Tibial artery (tissue), 4 donors: ENCODE results near the gene ADM5.
A peak's percentile ranks its signal among the peaks of the same experiment; 100 is the strongest.

Source experiments
- DNase-seq, 2 donors: peaks; one replicate each; pipeline ENCODE4 v3.0.0-alpha.2; 2019
- H3K27ac ChIP-seq, 2 donors: fragments of 200-600 bp; sonication (generic) in 1 of 2; 1 replicate in 1 of 2; 2 replicates in 1 of 2; pipeline ENCODE4 v1.5.1; 2018 to 2019; ENCODE audit warnings: mild to moderate bottlenecking in 1 of 2
- H3K27me3 ChIP-seq, 2 donors: fragments of 200-600 bp; sonication (generic) in 1 of 2; one replicate each; pipeline versions ENCODE4 v1.5.1 to v1.6.0; 2016 to 2019
- H3K36me3 ChIP-seq, 3 donors: fragments of 200-600 bp; sonication (generic) in 2 of 3; one replicate each; pipeline ENCODE4 v1.5.1; 2016 to 2019; ENCODE audit warnings: mild to moderate bottlenecking in 2 of 3
- H3K4me1 ChIP-seq, 4 donors: fragments of 200-600 bp; sonication (generic) in 2 of 4; 1 replicate in 3 of 4; 2 replicates in 1 of 4; pipeline ENCODE4 v1.5.1; 2016 to 2019
- H3K4me3 ChIP-seq, 2 donors: fragments of 200-600 bp; sonication (generic) in 1 of 2; 1 replicate in 1 of 2; 2 replicates in 1 of 2; pipeline ENCODE4 v1.5.1; 2018 to 2019; ENCODE audit warnings: mild to moderate bottlenecking in 2 of 2
- H3K9me3 ChIP-seq, 3 donors: fragments of 200-600 bp; sonication (generic) in 1 of 3; one replicate each; pipeline ENCODE4 v1.5.1; 2016 to 2019
- intact Hi-C: fragments of 100-400 bp; cut with DNase I; formaldehyde crosslinking; loops from one replicate; pipeline ENCODE4 v1.15.0; 2023; ENCODE audit warnings: low total_unique reads
- TF ChIP-seq, protein P1 (sequence below), 2 experiments: fragments of 200-600 bp in 1 of 2; fragments of 450-650 bp in 1 of 2; IDR thresholded peaks; one replicate each; pipeline ENCODE4 v1.5.1; 2017 to 2019; ENCODE audit warnings: antibody characterized with exemption in 2 of 2, mild to moderate bottlenecking in 1 of 2, moderate library complexity in 1 of 2

Gene ADM5

DNA sequence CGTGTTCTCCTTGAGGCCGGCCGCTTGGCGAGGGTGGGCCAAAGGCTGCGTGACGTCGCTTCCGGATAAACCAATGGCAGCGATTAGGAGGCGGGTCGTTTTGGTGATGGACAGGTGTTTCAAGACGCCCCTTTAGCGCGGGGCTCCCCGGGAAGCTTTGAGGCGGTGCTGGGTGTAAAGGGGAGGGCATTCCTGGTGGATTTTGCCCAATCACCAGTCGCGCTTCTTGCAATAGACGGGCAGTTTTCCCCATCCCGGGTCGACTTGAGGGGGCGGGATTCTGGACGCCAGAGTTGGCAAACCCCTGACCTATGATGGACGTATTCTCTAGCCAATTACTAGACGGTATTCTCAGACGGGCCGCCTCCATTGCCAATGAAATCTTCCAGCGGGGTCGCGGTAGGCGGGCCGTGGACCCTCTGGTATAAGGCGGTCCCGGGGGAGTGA, 12.6 kb upstream of the ADM5 start:
- Histone ChIP-seq H3K9me3 (no peaks in the 10 kb centered on the region), H3K4me1 (peaks cover 6 to 55% (median 44%) of the 10 kb centered on the region in 4 donors), H3K27me3 (no peaks in the 10 kb centered on the region), H3K4me3 (peak overlapping the region; percentile 91 to 100), H3K27ac (peak overlapping the region; percentile 97 to 99), H3K36me3 (peaks cover 7 to 12% (median 8%) of the 10 kb centered on the region in 3 donors)
- TF ChIP-seq, protein P1, sequence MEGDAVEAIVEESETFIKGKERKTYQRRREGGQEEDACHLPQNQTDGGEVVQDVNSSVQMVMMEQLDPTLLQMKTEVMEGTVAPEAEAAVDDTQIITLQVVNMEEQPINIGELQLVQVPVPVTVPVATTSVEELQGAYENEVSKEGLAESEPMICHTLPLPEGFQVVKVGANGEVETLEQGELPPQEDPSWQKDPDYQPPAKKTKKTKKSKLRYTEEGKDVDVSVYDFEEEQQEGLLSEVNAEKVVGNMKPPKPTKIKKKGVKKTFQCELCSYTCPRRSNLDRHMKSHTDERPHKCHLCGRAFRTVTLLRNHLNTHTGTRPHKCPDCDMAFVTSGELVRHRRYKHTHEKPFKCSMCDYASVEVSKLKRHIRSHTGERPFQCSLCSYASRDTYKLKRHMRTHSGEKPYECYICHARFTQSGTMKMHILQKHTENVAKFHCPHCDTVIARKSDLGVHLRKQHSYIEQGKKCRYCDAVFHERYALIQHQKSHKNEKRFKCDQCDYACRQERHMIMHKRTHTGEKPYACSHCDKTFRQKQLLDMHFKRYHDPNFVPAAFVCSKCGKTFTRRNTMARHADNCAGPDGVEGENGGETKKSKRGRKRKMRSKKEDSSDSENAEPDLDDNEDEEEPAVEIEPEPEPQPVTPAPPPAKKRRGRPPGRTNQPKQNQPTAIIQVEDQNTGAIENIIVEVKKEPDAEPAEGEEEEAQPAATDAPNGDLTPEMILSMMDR (IDR thresholded peaks at IDR 0.05), result no peak
- DNase-seq, result peak; percentile 100
- intact Hi-C loops, result loop anchor here (2.0 to 10.0 kb wide), 3 partner anchors 86 to 182 kb away; partner anchors contain the start of genes FCGRT, PRR12 and RPS11

DNA sequence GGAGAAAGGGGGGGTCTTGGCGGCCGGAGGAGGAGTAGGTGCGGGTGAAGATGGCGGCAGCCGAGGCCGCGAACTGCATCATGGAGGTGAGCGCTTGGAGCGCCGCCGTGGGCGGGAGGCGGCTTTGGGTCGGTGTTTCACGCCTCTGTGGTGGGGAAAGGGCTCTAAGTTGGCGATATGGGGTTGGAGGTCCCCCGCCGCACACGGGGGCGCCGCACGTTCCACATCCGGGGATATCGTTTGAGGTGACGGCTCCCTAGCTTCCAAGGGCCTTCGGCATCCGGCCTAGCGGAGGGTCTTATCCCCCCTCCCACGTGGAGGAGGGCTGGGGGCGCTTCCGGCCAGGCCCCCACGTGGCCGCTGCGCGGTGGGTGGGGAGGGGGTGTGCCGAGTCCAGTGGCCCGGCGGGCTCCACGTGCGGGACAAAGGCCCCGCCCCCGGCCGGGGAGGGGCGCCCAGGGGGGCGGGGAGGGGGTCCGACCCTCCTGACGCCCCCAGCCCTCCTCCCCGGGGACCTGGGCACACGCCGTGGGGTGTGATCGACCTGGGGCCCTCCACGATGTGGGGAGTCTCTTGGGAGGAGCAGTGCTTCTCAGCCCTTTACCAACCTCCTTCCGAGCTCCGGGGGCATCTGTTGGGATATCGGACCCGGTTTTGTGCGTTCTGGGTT, 12.0 kb upstream of the ADM5 start, which contains the start of gene PRMT1:
TSS of gene PRMT1 (plus strand) at position 41 of the 670 bp plus-strand sequence. CDS start at position 51, 10 bp downstream.
- Histone ChIP-seq H3K27me3 (no peaks in the 10 kb centered on the region), H3K9me3 (no peaks in the 10 kb centered on the region), H3K4me3 (peak within 1 kb of the TSS; percentile 91 to 100), H3K27ac (peak within 1 kb of the TSS; percentile 97 to 99), H3K4me1 (peaks cover 6 to 50% (median 42%) of the 10 kb centered on the region in 4 donors), H3K36me3 (peaks cover 13 to 18% (median 14%) of the 10 kb centered on the region in 3 donors)
- DNase-seq, result no peak
- TF ChIP-seq, protein P1 (IDR thresholded peaks at IDR 0.05), result no peak
- intact Hi-C loops, result loop anchor here (2.0 to 10.0 kb wide), 3 partner anchors 87 to 183 kb away; partner anchors contain the start of genes FCGRT, PRR12 and RPS11

GRCh38 chr19:49677901-49678674, 11.3 kb upstream of the ADM5 start:
- peak; percentile 73 to 85 for DNase-seq
- H3K4me3 ChIP-seq, result peak overlapping the region; percentile 91 to 100
- H3K9me3 ChIP-seq, result no peaks in the 10 kb centered on the region
- TF ChIP-seq, protein P1 (IDR thresholded peaks at IDR 0.05), result peak; percentile 50 to 64
- intact Hi-C loops, result loop anchor here (2.0 to 10.0 kb wide), 3 partner anchors 87 to 183 kb away; partner anchors contain the start of genes FCGRT, PRR12 and RPS11
- peaks cover 6 to 49% (median 41%) of the 10 kb centered on the region in 4 donors for H3K4me1 ChIP-seq
- peak overlapping the region; percentile 97 to 99 for H3K27ac ChIP-seq
- H3K36me3 ChIP-seq, result peaks cover 20 to 25% (median 21%) of the 10 kb centered on the region in 3 donors
- no peaks in the 10 kb centered on the region for H3K27me3 ChIP-seq

GRCh38 chr19:49678985-49679770, 10.2 kb upstream of the ADM5 start:
- peaks cover 6 to 49% (median 41%) of the 10 kb centered on the region in 4 donors for H3K4me1 ChIP-seq
- H3K27ac ChIP-seq, result peak overlapping the region in 1 of 2 donors; percentile 99
- intact Hi-C loops, result loop anchor here (5.0 to 10.0 kb wide), 2 partner anchors 167 to 184 kb away; partner anchors contain the start of genes FCGRT and RPS11
- peaks cover 31 to 35% (median 31%) of the 10 kb centered on the region in 3 donors for H3K36me3 ChIP-seq
- no peaks in the 10 kb centered on the region for H3K9me3 ChIP-seq
- DNase-seq, result no peak
- TF ChIP-seq, protein P1 (IDR thresholded peaks at IDR 0.05), result no peak
- no peaks in the 10 kb centered on the region for H3K27me3 ChIP-seq
- no peak overlapping the region for H3K4me3 ChIP-seq
